ENCODE data around the gene VEGFC. TPM values are rescaled to one million over a fixed set of nuclear protein-coding genes. Genes with fewer than 3 reads are reported as not detected.

VEGFC gene, protein sequence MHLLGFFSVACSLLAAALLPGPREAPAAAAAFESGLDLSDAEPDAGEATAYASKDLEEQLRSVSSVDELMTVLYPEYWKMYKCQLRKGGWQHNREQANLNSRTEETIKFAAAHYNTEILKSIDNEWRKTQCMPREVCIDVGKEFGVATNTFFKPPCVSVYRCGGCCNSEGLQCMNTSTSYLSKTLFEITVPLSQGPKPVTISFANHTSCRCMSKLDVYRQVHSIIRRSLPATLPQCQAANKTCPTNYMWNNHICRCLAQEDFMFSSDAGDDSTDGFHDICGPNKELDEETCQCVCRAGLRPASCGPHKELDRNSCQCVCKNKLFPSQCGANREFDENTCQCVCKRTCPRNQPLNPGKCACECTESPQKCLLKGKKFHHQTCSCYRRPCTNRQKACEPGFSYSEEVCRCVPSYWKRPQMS
- 1 to 10 TPM; 4.0 to 7.0 TPM for total RNA-seq

DNA sequence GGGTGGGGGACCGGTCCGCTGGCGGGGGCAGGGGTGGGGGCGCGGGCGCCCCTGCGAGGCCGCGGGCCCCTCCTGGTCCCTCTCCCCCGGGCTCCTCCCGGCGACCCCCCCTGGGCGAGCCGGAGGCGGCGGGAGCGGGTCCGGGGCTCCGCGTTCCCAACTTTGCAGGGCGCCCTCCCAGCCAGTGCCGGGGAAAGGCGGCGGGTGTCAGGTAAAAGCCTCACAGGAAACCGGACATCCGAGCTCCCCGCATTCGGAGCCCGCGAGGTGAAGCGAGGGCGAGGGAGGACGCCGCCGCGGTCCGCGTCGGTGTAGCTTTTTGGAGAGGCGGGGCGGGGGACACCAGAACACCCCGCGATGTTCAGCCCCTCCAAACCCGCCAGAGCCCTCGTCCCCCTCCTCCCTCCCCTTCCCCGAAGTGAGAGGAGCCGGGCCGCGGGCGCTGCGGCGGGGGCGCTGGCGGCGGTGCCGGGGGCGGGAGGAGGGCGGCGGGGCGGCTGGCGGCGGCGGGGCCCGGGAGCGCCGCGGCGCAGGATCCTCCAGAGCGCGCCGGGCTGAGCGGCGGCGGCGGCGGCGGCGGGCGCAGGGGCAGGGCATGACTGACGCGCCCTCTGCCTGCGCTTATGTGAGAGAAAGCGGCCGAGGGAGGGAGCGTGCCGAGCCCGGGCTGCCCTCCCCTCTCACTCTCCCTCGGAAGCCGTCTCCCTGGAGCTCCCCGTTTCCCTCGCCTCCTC is at the start of gene VEGFC:
Gene VEGFC (minus strand): TSS at position 597 of the 734 bp plus-strand sequence. CDS start 611 bp downstream, outside the sequence.
- peak; percentile 59 for DNase-seq (ENCODE audit: low spot score)
- H3K4me1 ChIP-seq (replicated peaks) = no peaks in the 10 kb centered on the region
- no peaks in the 10 kb centered on the region for H3K27me3 ChIP-seq (replicated peaks; ENCODE audit: insufficient read depth)
- WGBS = 0% methylated on average over 31 of the region's 91 CpGs
- H3K4me3 ChIP-seq = peak within 1 kb of the TSS; percentile 61 to 66
- H3K9me3 ChIP-seq = no peaks in the 10 kb centered on the region
- no peaks in the 10 kb centered on the region for H3K36me3 ChIP-seq
- H3K27ac ChIP-seq = peak within 1 kb of the TSS; percentile 65 to 70
- intact Hi-C loops (cut with DNase I) = loop anchor here (5.0 kb wide), 1 partner anchor 415 kb away; no protein-coding TSS in a partner anchor
- TF ChIP-seq, protein P1, sequence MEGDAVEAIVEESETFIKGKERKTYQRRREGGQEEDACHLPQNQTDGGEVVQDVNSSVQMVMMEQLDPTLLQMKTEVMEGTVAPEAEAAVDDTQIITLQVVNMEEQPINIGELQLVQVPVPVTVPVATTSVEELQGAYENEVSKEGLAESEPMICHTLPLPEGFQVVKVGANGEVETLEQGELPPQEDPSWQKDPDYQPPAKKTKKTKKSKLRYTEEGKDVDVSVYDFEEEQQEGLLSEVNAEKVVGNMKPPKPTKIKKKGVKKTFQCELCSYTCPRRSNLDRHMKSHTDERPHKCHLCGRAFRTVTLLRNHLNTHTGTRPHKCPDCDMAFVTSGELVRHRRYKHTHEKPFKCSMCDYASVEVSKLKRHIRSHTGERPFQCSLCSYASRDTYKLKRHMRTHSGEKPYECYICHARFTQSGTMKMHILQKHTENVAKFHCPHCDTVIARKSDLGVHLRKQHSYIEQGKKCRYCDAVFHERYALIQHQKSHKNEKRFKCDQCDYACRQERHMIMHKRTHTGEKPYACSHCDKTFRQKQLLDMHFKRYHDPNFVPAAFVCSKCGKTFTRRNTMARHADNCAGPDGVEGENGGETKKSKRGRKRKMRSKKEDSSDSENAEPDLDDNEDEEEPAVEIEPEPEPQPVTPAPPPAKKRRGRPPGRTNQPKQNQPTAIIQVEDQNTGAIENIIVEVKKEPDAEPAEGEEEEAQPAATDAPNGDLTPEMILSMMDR (IDR thresholded peaks at IDR 0.05) = peak in 1 of 4 experiments; percentile 14
- TF ChIP-seq POLR2AphosphoS5 (IDR thresholded peaks at IDR 0.05) = no peak

DNA sequence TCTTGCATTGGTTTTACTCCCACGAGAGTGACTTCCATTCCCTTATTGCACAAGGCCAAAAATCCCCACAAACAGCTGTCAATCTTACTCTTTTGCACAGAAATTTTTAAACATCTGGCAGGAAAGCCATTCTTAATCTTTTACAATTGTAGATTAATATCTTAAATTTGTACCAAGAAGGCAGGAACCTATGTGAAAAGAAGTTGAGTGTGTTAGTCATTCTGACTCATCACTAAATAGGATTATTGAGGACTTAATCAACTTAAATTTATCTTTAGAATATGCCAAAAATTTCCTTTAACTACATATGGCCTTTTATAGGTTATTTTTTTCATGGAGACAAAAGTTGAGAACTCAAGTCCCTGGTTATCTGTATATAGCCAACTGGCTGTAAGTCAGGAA is 49.0 kb upstream of the VEGFC start:
- 74% methylated on average over 1 of the region's 1 CpG for WGBS
- no peaks in the 10 kb centered on the region for H3K36me3 ChIP-seq
- no peaks in the 10 kb centered on the region for H3K4me1 ChIP-seq (replicated peaks)
- no peak overlapping the region for H3K27ac ChIP-seq
- intact Hi-C loops (cut with DNase I) = no loop called here
- no peak for DNase-seq (ENCODE audit: low spot score)
- H3K4me3 ChIP-seq = no peak overlapping the region
- TF ChIP-seq POLR2A (IDR thresholded peaks at IDR 0.05) (no peak), POLR2AphosphoS5 (IDR thresholded peaks at IDR 0.05) (no peak)
- TF ChIP-seq, protein P1 (IDR thresholded peaks at IDR 0.05) = no peak
- H3K9me3 ChIP-seq = no peaks in the 10 kb centered on the region
- no peaks in the 10 kb centered on the region for H3K27me3 ChIP-seq (replicated peaks; ENCODE audit: insufficient read depth)

DNA sequence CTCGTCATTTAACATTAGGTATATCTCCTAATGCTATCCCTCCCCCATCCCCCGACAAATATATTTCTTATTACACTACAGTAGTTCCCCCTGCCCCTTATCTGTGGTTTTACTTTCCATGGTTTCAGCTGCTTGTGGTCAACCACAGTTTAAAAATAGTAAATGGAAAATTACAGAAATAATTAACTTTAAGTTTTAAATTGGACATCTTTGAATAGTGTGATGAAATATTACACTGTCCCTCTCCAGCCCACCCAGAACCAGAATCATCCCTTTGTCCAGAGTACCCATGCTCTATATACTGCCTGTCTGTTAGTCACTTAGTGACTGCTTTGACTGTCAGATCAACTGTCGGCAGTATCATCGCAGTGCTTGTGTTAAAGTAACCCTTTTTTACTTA is 47.4 kb upstream of the VEGFC start:
- H3K9me3 ChIP-seq = no peaks in the 10 kb centered on the region
- no peak for TF ChIP-seq POLR2AphosphoS5 (IDR thresholded peaks at IDR 0.05)
- TF ChIP-seq, protein P1 (IDR thresholded peaks at IDR 0.05) = no peak
- TF ChIP-seq POLR2A (IDR thresholded peaks at IDR 0.05) = no peak
- intact Hi-C loops (cut with DNase I) = no loop called here
- no peak overlapping the region for H3K27ac ChIP-seq
- H3K4me1 ChIP-seq (replicated peaks) = no peaks in the 10 kb centered on the region
- DNase-seq (ENCODE audit: low spot score) = no peak
- H3K36me3 ChIP-seq = no peaks in the 10 kb centered on the region
- no peak overlapping the region for H3K4me3 ChIP-seq
- H3K27me3 ChIP-seq (replicated peaks; ENCODE audit: insufficient read depth) = no peaks in the 10 kb centered on the region
- 89% methylated on average over 4 of the region's 4 CpGs for WGBS

DNA sequence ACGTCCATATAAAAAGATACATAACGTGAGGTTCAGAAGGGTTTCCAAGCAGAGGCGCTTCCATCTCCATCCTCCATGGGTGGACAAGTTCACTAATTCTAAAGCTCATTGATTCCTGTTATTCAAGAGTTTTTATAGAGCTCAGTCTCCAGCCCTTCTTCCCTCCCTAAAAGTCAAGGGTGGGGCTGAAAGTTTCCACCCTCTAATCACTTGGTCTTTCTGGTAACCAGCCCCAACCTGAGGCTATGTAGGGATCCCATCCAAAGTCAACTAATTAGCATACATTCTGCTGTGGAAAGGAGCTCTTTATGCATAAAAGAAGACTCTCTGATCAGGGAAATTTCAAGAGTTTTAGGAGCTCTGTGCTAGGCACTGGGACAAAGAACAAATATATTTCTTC is 46.9 kb upstream of the VEGFC start:
- intact Hi-C loops (cut with DNase I) = no loop called here
- WGBS = 90% methylated on average over 3 of the region's 3 CpGs

More for the DNA sequence above, 46.9 kb upstream of the VEGFC start:
- Histone ChIP-seq H3K27me3 (replicated peaks; ENCODE audit: insufficient read depth) (no peaks in the 10 kb centered on the region), H3K9me3 (no peaks in the 10 kb centered on the region), H3K27ac (no peak overlapping the region), H3K36me3 (no peaks in the 10 kb centered on the region), H3K4me3 (no peak overlapping the region), H3K4me1 (replicated peaks) (no peaks in the 10 kb centered on the region)
- DNase-seq (ENCODE audit: low spot score) = no peak
- TF ChIP-seq, protein P1 (IDR thresholded peaks at IDR 0.05) = no peak
- no peak for TF ChIP-seq POLR2AphosphoS5 (IDR thresholded peaks at IDR 0.05)
- no peak for TF ChIP-seq POLR2A (IDR thresholded peaks at IDR 0.05)
